OCI-LY1 (cell line): ENCODE data around the gene IFT43.

ENCODE experiments used
- H2AFZ ChIP-seq: fragments of 200-600 bp; sonication (generic), shearing (Covaris generic); 2 replicates; pipeline ENCODE4 v1.6.0; 2014; ENCODE audit warnings: antibody characterized with exemption, mild to moderate bottlenecking, low read length
- H3F3A ChIP-seq: fragments of 200-600 bp; sonication (generic), shearing (Covaris generic); 2 replicates; pipeline ENCODE4 v1.6.0; 2014; ENCODE audit warnings: mild to moderate bottlenecking, antibody characterized with exemption, low read length, moderate library complexity; ENCODE audit not compliant: insufficient read depth
- H3K27ac ChIP-seq: fragments of 200-600 bp; sonication (generic); 2 replicates; pipeline ENCODE4 v1.5.1; 2014; ENCODE audit warnings: low read length, mixed run types, mild to moderate bottlenecking, low read depth; ENCODE audit not compliant: poor library complexity, severe bottlenecking
- H3K27me3 ChIP-seq: fragments of 200-600 bp; sonication (generic); 2 replicates; pipeline ENCODE4 v1.6.0; 2014; ENCODE audit warnings: antibody characterized with exemption, mild to moderate bottlenecking, low read length, moderate library complexity; ENCODE audit not compliant: insufficient read depth
- H3K36me3 ChIP-seq: fragments of 200-600 bp; sonication (generic); 2 replicates; pipeline ENCODE4 v1.6.1; 2014; ENCODE audit warnings: mild to moderate bottlenecking, antibody characterized with exemption, low read length, moderate library complexity, mixed read lengths; ENCODE audit not compliant: insufficient read depth
- H3K4me1 ChIP-seq: fragments of 200-600 bp; sonication (generic); 2 replicates; pipeline ENCODE4 v1.5.1; 2014; ENCODE audit warnings: mild to moderate bottlenecking, low read length, moderate library complexity; ENCODE audit not compliant: insufficient read depth, severe bottlenecking
- H3K4me2 ChIP-seq: fragments of 200-600 bp; sonication (generic), shearing (Covaris generic); 2 replicates; pipeline ENCODE4 v1.6.1; 2014; ENCODE audit warnings: low read length
- H3K4me3 ChIP-seq: fragments of 200-600 bp; sonication (generic); 2 replicates; pipeline ENCODE4 v1.5.1; 2014; ENCODE audit warnings: low read length, low read depth, mild to moderate bottlenecking, mixed read lengths; ENCODE audit not compliant: poor library complexity, severe bottlenecking
- H3K79me2 ChIP-seq: fragments of 200-600 bp; shearing (Covaris generic); 2 replicates; pipeline ENCODE4 v1.6.1; 2016; ENCODE audit warnings: mixed run types, low read length, mixed read lengths; ENCODE audit not compliant: insufficient read depth
- H3K9ac ChIP-seq: fragments of 200-600 bp; sonication (generic), shearing (Covaris generic); 2 replicates; pipeline ENCODE4 v1.6.1; 2014; ENCODE audit warnings: mild to moderate bottlenecking, low read length, mixed read lengths
- H3K9me2 ChIP-seq: fragments of 200-600 bp; sonication (generic), shearing (Covaris generic); 2 replicates; pipeline ENCODE4 v1.6.1; 2014; ENCODE audit warnings: low read depth, mild to moderate bottlenecking, low read length, mixed read lengths
- H3K9me3 ChIP-seq: fragments of 200-600 bp; shearing (Covaris generic); 2 replicates; pipeline ENCODE4 v1.6.1; 2014; ENCODE audit warnings: low read length, mixed read lengths
- H4K20me1 ChIP-seq: fragments of 200-600 bp; sonication (generic), shearing (Covaris generic); 2 replicates; pipeline ENCODE4 v1.6.0; 2016; ENCODE audit warnings: mild to moderate bottlenecking, low read length; ENCODE audit not compliant: insufficient read depth
- EZH2 ChIP-seq: fragments of 200-600 bp; sonication (generic), shearing (Covaris generic); IDR thresholded peaks from 2 replicates; pipeline ENCODE4 v1.8.0; 2017; ENCODE audit warnings: borderline replicate concordance, mixed run types, mild to moderate bottlenecking, antibody characterized with exemption, low read length, moderate library complexity, mixed read lengths
- TF ChIP-seq, protein P1 (sequence below): fragments of 200-600 bp; sonication (generic), shearing (Covaris generic); IDR thresholded peaks from 2 replicates; pipeline ENCODE4 v1.5.1; 2017; ENCODE audit warnings: mild to moderate bottlenecking, antibody characterized with exemption, low read length, moderate library complexity, mixed read lengths

Gene IFT43

DNA sequence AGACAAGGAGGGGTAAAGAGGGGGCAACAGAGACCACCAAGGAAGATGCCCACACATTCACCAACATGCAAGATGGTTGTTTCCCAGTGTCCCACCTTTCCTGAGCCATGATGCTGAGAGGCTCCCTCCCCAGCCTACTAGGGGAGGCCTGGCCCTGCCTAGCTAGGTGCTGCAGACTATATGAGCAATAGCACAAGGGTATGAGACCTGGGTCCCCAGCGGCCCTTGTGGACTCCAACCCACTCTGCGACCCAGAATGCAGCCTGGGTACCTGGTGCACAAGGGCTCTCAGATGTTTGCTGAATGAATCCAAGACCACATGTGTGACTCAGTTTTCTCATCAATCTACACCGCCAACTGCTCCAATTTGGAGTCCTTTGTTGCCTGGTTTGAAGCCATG lies 17.7 kb upstream of the IFT43 start:
- H3K4me1 ChIP-seq, result no peaks in the 10 kb centered on the region
- H3K4me2 ChIP-seq, result no peak overlapping the region
- H4K20me1 ChIP-seq, result no peaks in the 10 kb centered on the region
- H3K27me3 ChIP-seq, result no peaks in the 10 kb centered on the region
- TF ChIP-seq EZH2, result no peak
- TF ChIP-seq, protein P1, sequence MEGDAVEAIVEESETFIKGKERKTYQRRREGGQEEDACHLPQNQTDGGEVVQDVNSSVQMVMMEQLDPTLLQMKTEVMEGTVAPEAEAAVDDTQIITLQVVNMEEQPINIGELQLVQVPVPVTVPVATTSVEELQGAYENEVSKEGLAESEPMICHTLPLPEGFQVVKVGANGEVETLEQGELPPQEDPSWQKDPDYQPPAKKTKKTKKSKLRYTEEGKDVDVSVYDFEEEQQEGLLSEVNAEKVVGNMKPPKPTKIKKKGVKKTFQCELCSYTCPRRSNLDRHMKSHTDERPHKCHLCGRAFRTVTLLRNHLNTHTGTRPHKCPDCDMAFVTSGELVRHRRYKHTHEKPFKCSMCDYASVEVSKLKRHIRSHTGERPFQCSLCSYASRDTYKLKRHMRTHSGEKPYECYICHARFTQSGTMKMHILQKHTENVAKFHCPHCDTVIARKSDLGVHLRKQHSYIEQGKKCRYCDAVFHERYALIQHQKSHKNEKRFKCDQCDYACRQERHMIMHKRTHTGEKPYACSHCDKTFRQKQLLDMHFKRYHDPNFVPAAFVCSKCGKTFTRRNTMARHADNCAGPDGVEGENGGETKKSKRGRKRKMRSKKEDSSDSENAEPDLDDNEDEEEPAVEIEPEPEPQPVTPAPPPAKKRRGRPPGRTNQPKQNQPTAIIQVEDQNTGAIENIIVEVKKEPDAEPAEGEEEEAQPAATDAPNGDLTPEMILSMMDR, result no peak
- H3K9ac ChIP-seq, result no peak overlapping the region
- no peaks in the 10 kb centered on the region for H3K9me3 ChIP-seq
- no peak overlapping the region for H3K27ac ChIP-seq
- no peaks in the 10 kb centered on the region for H3F3A ChIP-seq
- no peak overlapping the region for H3K4me3 ChIP-seq
- no peaks in the 10 kb centered on the region for H3K36me3 ChIP-seq
- H2AFZ ChIP-seq, result no peak overlapping the region
- H3K79me2 ChIP-seq, result no peaks in the 10 kb centered on the region
- no peaks in the 10 kb centered on the region for H3K9me2 ChIP-seq

GRCh38 chr14:75968456-75968855 lies 17.1 kb upstream of the IFT43 start:
- Histone ChIP-seq H3K4me1 (no peaks in the 10 kb centered on the region), H3K4me3 (no peak overlapping the region)

DNA sequence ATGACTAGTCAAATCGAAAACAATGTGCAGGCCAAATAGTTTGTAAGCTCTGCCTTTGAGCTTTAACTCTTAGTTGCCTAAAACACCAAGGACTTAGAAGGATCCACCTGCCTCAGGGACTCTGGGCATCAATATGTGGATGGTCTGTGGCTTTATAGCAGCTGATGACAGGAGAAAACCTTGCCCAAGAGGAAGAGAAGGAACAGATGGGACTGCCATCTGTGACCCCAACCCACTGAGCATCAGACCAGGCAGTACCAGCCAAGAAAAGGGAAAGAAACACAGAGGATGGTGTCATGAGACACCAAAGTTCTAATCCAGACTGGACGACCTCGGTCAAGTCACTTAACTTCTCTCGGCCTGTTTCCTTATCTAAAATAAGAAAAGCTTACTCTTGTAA lies 16.4 kb upstream of the IFT43 start:
- H3F3A ChIP-seq, result no peaks in the 10 kb centered on the region
- H3K27ac ChIP-seq, result no peak overlapping the region
- H3K4me3 ChIP-seq, result no peak overlapping the region
- H3K79me2 ChIP-seq, result no peaks in the 10 kb centered on the region
- no peaks in the 10 kb centered on the region for H3K9me2 ChIP-seq
- no peak overlapping the region for H3K9ac ChIP-seq
- no peak overlapping the region for H3K4me2 ChIP-seq
- H3K4me1 ChIP-seq, result no peaks in the 10 kb centered on the region
- TF ChIP-seq, protein P1, result no peak
- no peak for TF ChIP-seq EZH2
- no peak overlapping the region for H2AFZ ChIP-seq
- H3K27me3 ChIP-seq, result no peaks in the 10 kb centered on the region
- H3K36me3 ChIP-seq, result no peaks in the 10 kb centered on the region
- no peaks in the 10 kb centered on the region for H3K9me3 ChIP-seq
- no peaks in the 10 kb centered on the region for H4K20me1 ChIP-seq

More at GRCh38 chr14:75968456-75968855, 17.1 kb upstream of the IFT43 start:
- H3K9ac ChIP-seq, result no peak overlapping the region
- H3K36me3 ChIP-seq, result no peaks in the 10 kb centered on the region
- H3K79me2 ChIP-seq, result no peaks in the 10 kb centered on the region
- no peak overlapping the region for H2AFZ ChIP-seq
- H3K27me3 ChIP-seq, result no peaks in the 10 kb centered on the region
- H3K9me2 ChIP-seq, result no peaks in the 10 kb centered on the region
- no peak overlapping the region for H3K27ac ChIP-seq
- H3K4me2 ChIP-seq, result no peak overlapping the region
- no peaks in the 10 kb centered on the region for H3K9me3 ChIP-seq
- TF ChIP-seq EZH2, result no peak
- TF ChIP-seq, protein P1, result no peak
- H3F3A ChIP-seq, result no peaks in the 10 kb centered on the region
- no peaks in the 10 kb centered on the region for H4K20me1 ChIP-seq
